Superior temporal gyrus (tissue), 1 donor: ENCODE results near the gene KCNJ5.

Experiments
- DNase-seq: peaks from one replicate; pipeline ENCODE4 v3.0.0-alpha.2; 2016; ENCODE audit errors: extremely low spot score

Gene KCNJ5

DNA sequence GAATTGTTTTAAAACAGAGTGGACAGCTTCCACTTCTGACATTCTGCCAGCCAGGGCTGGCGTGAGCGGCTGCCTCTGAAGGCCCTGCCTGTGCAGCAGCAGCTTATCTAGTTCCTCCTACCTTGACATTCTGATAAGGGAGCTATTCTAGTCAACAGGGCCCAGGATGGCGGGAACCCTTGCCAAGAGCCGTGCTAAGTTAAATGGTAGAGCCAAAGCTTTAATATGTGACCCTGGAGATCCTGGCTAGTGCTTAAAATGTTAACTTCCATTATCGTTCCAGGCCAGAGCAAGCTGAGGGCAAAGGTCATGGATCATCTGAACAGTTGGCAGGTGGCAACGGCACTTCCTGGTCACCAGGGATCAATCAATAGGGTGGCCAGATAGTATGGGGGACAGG is 3.5 kb downstream of the KCNJ5 start:
- no peak for DNase-seq

DNA sequence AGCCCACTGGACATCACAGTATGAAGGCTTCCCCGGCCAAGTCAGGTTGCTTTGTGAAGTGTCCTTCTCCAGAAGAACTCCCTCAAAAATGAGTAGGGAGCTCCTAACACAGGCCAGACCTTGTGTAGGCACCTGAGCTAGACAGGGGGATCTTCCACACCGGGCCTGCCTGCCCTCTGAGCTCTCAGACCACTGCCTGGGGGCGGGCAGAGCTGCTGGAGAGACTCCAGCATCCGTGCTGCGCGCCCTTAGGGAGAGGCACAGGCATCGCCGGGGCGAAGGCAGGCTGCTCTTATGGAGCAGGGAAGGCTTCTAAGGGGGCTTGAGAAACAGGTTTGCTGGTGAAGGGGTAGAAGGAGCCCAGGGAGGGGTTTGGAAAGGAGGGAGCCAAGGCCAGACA is 4.4 kb downstream of the KCNJ5 start:
- no peak for DNase-seq

DNA sequence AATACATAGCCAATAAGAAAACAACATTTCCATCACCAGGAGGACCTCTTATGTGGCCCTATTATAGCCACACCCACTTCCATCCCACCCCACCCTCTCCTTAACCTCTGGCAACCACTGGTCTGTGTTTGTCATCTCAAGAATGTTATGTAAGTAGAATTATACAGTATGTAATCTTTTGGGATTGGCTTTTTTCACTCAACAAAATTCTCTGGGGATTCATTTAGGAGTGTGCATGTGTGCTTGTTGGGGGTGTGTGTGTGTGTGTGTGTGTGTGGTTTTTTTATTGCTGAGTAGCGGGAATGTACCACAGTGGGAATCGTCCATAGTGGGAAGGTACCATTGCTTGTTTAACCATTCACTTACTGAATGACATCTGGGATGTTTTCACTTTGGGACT is 5.2 kb downstream of the KCNJ5 start:
- no peak for DNase-seq

DNA sequence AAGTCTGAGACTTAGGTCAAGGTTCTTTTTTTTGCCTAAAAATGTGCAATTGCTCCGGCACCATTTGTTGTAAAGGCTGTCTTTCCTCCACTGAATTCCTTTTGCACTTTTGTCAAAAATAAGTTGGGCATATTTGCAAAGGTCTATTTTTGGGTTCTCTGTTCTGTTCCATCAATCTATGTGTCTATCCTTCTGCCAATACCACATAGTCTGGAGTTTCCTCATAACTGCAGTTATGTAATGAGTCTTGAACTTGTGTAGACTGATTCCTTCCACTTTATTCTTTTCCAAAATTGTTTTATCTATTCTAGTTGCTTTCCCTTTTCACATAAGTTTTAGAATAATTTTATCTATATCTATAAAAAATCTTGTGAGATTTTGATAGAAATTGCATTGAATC is 6.7 kb downstream of the KCNJ5 start:
- no peak for DNase-seq

DNA sequence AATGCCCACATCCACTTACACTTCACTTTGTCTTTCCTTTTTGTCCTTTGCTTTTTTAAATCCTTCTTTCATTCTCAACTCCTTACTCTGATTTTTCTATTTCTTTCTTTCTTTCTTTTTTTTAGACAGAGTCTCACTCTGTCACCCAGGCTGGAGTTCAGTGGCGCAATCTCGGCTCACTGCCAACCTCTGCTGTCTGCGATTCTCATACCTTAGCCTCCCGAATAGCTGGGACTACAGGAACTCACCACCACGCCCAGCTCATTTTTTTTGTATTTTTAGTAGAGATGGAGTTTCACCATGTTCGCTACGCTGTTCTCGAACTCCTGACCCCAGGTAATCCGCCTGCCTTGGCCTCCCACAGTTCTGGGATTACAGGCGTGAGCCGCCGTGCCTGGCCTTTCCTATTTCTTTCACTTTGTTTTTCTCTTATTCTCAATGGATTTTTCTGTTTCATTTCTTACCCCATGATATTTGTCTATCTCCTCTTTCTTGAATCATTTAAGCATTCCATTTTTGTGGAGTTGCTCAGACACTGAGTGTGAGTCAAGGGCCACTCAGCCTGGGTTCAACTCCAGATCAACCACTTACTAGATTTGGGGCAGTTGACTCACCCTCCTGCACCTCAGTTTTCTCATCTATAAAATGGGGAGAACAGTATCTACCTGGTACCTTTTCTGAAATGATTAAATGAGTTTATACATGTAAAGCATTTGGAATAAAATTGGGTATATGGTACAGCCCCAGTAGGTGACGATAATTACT is 7.6 kb downstream of the KCNJ5 start:
- DNase-seq: no peak

DNA sequence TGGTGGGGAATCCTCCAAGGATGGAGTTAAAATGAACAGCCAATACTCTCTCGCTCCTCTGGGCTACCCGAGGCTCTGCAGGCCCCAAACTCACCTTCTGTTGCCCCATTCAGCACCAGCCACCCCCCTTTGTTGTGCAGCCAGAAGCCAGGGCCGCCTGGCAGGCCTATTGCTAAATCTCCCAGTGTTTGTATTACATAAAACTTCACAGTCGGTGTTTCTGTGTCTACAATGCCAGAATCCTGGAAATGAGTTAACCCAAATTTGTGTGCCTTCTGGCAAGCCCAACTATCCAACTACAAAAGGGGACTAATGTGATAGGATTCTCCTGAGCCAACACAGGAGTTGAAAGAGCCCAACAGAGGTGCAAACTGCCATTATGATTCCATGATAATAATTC is 9.3 kb downstream of the KCNJ5 start:
- DNase-seq: no peak

DNA sequence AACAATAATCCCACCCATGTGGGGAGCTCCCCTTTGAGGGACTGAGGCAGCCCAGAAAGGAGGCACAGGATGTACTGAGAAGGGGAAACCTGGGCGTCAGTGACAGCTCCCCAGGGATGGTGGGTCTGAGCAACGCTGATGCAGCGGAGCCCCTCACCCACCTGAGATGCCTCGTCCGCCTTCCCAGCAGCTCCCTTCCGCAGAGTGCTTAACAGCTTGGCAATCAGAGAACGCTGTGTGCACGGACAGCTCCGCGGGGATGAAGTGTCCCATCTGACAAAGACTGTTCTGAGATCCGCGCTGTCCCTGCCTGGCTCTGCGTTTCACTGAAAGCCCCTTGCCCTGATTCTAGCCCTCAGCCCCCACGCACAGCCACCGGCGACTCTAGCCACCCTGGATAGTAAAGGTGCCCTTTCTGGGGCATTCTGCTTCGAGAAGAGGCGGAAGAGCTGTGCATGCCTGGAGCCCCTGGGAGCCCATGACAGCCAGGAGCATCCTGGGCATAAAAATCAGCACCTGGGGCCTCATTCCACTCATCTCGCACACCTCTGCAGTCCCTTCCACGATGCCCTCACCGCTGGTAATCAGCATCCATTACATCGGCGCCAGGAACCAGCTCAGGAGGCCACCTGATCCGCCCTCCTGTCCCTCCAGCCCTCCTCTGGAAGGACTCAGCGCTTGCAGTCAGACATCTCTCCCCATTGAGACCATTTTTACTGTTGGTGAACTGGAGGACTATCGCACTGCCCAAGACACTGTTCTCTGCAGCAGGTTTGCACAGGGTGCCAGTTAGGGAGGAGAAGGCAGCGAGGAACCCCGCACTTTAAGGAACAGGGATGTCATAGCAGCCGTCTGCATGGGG is 10.7 kb downstream of the KCNJ5 start:
- DNase-seq: no peak

DNA sequence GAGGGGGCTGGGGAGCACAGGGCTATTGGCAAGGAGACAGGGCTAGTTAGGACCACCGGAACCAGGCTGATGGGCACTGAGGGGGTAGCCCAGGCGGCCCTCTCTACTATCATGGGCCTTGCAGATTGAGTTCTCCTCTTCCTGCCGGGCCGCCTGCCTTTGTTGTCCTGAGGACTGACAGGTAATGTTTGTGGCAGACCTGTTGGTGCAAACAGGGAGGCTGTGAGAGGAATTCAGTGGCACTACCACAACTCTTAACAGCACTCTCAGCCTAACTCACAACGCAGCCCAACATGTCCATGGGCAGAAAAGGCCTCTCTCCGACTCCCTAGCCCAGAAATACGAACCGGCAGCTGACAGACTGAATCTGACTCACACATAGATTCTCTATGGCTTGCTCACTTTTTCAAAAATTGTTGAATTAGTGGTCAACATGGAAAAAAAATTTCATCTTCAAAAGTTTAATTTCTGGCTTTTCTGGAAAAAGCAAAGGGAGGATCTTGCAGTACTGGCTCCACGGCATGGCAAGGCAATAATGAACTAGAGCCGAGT is 11.4 kb downstream of the KCNJ5 start:
- no peak for DNase-seq

DNA sequence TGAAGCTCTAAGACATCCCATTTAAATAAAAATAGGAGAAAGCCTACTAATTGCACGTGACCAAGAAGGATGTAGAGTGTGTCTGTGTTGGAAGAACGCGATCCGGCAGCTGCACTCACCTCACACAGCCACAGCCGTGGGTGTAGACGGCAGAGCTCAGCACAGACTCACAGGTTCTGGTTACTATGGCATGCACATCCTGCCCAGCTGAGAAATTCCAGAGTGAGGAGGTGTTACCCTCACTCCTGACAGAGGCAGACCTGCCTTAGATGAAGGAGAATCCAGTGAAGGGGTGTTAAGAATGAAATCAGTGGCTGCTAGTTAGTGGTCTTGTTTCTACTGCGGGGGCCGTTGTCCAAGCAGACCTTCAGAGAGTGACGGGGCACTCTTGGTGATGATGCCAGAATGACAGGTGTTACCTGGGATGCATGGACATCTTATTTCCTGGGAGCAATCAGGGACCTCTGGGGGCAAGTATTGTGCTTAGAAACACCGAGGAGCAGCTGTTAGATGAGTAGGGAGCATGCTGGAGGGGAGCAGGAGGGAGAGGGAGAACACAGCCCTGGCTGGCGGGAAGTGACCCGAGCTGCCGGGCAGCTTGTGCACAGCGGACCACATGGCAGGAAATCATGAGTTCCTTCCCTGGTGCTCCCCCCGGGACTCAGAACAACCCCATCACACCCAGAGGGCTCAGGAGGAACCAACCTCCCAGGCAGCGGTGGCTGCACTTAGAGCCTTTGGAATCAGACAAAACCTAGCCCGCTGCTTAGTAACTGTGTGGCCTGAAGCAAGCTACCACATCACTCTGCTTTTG is 12.3 kb downstream of the KCNJ5 start:
- DNase-seq: no peak

DNA sequence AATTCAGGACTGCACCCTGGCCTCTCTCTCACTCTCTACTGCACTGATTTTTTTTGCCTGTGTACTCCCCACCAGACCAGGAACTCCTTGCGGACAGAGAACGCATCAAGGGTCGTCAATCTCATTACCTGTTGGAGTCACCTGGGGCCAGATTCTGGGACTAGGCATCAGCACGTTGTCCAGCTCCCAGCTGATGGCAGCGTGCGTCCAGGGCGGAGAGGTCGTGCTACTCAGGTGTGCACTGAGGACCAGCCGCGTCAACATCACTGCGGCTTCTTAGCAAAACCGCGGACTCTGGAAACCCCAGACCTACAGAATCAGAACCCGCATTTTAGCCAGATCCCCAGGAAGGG is 13.1 kb downstream of the KCNJ5 start:
- DNase-seq: no peak

DNA sequence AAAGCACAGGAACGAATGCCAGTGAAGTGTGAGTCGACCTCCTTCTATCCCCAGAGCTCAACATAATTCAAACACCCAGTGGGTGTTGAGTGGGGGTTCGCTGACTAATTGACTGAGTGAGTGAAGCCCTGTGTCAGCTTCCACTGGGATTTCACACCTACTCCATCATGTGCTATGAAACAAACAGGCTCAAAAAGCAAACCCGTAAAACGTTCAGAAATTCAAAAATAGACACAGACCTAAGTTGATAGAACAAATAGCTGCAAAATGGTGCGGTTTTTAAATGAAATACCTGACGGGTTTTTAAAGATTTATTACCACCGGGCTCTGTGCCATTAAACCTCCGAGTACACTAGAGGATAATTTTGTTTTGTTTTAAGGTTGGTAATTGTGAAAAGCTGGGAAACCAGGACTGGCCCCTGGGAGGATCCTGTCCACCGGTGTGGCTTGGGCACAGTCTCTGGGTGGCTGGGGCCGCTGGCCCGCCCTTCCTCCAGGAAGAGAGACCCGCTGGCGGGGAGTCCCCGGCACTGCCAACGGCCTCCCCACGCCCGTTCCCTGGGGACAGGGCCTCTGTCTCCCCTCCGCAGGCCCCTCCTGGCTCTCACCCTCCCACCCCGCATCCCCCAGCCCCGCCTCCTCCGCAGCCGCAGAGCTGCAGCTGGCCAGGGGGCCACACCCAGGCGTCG is 13.6 kb downstream of the KCNJ5 start:
- DNase-seq: peak; percentile 56

DNA sequence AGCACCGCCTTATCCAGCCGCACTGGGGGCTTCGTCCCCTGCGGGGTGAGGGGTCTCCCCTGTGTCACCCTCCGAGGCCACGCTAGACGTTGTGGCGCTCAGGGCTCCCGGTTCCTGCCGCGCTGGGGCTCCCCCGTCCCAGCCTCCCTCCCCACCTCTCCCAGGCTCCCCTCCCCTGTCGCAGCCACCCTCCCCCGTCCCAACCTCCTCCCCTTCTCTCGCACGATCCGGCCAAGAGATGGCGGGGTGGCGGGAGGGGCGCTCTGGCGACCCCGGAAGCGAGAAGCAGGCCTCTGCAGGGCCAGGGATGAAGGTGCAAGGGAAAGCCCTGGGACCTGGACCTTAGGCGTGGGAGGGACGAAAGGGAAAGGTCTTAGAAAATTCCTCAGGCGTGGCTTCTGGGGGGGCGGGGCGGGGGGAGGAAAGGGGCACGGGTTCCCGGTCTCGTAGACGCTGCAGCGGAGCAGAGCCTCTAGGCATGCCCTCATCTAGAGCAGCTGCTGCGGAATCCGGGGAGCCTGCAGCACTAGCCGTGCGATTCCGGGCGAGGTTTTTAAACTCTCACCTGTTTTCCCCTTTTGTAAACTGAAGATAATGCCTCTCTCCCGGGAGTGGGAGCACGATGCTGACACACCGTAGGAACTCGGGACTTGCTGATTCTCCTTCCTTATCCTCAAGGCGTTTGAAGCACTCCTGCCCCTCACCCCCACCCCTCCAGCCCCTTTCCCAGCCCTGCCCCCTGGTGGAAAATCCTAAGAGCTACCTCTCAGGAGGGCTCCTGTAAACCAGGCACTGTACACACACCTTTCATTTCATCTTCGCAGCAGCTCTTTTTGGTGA is 14.4 kb downstream of the KCNJ5 start:
- DNase-seq: no peak

DNA sequence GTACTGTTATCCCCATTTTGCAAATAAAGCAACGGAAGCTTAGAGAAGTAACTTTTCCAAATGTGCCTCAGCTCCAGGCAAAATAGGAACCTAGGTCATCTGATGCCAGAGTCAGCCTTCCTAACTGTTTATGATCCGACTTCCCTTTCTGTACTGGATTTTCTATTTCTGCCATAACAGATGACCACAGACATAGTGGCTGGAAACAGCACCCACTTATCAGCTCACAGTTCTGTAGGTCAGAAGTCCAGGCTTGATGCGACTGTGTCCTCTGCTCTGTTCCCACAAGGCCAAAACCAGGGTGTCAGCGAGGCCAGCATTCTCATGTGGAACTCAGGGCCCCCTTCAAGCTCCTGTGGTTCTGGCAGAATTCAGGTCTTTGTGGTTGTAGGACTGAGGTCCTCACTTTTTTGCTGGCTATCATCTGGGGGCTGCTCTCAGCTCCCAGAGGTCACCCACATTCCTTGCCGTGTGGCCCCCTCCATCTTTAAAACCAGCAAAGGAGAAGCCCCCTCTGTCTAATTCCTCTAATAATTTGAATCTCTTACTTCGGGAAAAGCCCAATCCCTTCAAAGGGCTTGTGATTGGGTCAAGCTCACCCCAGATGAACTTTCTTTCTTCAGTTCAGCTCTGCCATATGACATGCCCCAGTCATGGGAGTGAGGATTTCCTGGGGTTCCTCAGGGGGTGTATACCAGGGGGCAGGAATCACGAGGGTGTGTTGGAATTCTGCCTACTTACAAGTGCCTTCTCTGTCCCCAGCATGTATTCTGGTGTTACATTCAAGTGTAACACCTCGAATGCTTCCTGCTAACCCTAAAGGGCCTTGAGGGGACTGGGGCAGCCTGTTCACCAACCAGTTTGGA is 15.3 kb downstream of the KCNJ5 start:
- DNase-seq: no peak

DNA sequence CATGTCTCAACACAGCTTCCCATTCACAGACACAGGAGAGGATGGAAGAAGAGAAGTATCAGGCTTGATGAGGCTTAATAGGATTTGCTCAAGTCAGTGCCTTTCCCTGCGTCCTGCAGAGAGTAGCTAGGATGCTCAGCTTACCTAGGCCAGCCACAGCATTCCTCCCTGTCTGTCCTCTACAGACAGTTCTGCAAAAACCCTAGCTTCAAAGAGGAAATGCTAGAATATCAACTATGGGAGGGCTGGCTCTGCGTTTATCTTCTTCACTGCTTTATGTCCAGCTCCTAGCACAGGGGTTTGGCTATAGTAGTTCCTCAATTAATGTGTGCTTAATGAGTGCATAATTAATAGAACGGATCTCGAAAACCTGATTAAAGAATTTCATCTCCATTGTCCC is 16.4 kb downstream of the KCNJ5 start:
- no peak for DNase-seq

DNA sequence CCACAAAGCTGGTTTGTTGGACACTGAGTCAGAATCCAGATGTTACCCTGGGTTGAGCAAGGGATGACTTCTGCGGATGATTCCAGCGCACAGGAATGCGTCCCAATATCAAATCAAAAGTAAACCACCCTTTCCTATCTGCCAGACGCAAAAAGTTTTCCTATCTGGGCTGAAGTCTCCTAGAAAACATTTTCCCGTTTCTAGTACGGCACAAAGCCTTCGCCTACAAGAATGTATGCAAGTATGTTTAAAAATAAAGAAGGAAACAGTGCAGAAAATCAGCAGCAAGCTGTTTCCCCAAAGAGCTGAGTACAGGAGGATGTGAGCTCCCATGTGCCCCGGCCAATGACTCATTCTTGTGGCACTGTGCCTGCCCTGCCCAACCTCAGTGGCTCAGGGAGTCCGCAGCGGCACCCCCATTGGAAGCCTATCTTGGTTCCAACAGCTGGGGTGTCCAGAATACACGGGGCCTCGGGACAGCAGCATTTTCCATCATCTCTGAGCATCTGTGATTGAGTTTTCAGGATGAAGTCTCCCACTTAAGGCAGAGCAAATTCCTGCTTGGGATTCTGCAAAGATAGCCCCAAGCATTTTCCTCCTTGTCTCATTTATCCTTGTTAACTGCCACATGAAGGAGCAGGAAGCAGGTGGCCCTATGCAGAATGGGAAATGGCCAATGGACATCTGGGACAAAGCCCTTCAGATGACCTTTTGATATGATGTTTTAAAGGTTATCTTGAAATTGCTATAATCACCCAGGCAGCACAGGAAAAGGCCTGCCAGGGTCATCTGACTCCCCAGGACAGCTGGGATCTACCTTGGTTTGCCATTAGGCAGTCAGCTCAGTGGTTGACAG is 17.5 kb downstream of the KCNJ5 start:
- no peak for DNase-seq

DNA sequence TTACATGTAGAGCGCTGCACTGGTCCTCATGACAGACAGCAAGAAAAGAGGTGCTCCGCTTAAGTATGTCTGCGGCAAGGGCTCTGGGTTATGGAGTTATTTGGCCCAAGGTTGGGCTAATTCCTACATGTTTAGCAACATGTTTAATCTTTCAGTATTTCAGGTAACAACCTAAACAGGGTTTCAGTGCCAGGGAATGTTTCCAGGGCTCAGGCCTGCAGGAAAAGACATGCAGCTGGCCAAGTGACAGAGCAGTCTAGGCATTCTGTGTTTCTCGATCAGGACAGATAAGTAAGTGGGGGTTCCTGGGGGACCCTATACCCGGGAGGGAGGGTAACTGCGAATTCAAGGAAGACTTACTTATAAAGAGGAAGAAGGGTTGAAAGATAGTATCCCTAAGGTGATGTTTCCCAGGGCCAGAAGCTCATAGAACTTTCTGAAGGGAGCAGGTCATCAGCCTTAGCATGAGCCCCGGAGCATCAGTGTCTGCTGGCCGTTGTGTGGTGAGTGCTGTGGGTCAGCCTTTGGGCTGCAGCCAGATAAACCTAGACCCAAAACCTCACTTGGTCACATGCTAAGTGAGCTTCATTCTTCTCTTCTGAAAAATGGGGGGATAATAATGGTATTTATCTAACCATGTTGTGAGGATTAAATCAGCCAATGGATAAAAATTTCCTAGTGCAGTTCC is 18.4 kb downstream of the KCNJ5 start:
- no peak for DNase-seq

DNA sequence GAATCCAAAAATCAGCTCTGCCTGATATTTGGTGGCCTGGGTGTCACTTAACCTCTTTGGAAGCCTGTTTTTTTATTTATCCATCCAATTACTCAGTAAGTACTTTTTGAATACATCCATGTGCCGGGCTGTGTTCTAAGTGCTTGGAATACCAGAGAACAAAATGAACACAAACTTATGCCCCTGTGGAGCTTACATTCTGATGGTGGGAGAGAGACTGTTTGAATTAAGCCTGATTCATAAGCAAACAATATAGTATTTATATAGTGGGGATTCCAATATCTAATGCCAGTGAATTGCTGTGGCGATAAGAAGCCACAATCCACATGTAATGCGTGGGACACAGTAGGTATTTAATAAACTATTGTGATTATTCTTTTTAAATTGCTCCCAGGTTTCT is 19.4 kb downstream of the KCNJ5 start:
- no peak for DNase-seq

DNA sequence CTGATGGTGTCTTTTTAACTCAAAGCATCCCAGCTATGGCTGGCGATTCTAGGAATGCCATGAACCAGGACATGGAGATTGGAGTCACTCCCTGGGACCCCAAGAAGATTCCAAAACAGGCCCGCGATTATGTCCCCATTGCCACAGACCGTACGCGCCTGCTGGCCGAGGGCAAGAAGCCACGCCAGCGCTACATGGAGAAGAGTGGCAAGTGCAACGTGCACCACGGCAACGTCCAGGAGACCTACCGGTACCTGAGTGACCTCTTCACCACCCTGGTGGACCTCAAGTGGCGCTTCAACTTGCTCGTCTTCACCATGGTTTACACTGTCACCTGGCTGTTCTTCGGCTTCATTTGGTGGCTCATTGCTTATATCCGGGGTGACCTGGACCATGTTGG is 20.1 kb downstream of the KCNJ5 start:
- no peak for DNase-seq
